Left lung (tissue), 10 donors: ENCODE data around the gene NDUFA13. TPM values are rescaled to one million over a fixed set of nuclear protein-coding genes. Genes with fewer than 3 reads are reported as not detected.

Source experiments
- ATAC-seq: fragments of 200-7000 bp; cut with Tn5 transposase; one replicate; pipeline ENCODE4 v1.9.1; 2020; ENCODE audit warnings: moderate library complexity
- DNase-seq, 4 donors: peaks; one replicate each; pipeline ENCODE4 v3.0.0-alpha.2; 2013 to 2020
- H3K27ac ChIP-seq, 2 donors: fragments of 200-600 bp; sonication (generic) in 1 of 2; one replicate each; pipeline versions ENCODE4 v1.5.0 to v1.8.0; 2020 to 2021
- H3K27me3 ChIP-seq, 2 donors: fragments of 200-600 bp; sonication (generic) in 1 of 2; one replicate each; pipeline versions ENCODE4 v1.5.0 to v1.8.0; 2020 to 2021
- H3K36me3 ChIP-seq, 2 donors: fragments of 200-600 bp; sonication (generic) in 1 of 2; one replicate each; pipeline versions ENCODE4 v1.5.0 to v1.8.0; 2020 to 2021
- H3K4me1 ChIP-seq, 2 donors: fragments of 200-600 bp; one replicate each; pipeline ENCODE4 v1.8.0; 2021
- H3K4me3 ChIP-seq, 2 donors: fragments of 200-600 bp; sonication (generic) in 1 of 2; one replicate each; pipeline versions ENCODE4 v1.5.0 to v1.8.0; 2020 to 2021; ENCODE audit warnings: mild to moderate bottlenecking in 1 of 2
- H3K9me3 ChIP-seq, 2 donors: fragments of 200-600 bp; sonication (generic) in 1 of 2; one replicate each; pipeline versions ENCODE4 v1.5.0 to v1.8.0; 2020 to 2021
- intact Hi-C, 2 donors: fragments of 100-400 bp; cut with DNase I; formaldehyde crosslinking; loops; one replicate each; pipeline versions ENCODE4 v1.11.2 to v1.14.2; 2022
- polyA plus RNA-seq, 6 donors: library from polyadenylated mRNA; unstranded; fragments of 120-200 nt; gene quantifications; one replicate each; pipeline ENCODE4 v1.2.1, GENCODE V29; 2013; ENCODE audit not compliant: insufficient read length in 6 of 6
- total RNA-seq, 2 donors: library from RNA; stranded (reverse); fragmentation: NEBNext Ultra II Directional; extraction: Animal tissue kit (Norgen Biotek cat#: 25700); gene quantifications; one replicate each; pipeline ENCODE4 v1.2.1, GENCODE V29; 2021
- TF ChIP-seq, protein P1 (sequence below), 2 donors: fragments of 200-600 bp; sonication (generic) in 1 of 2; IDR thresholded peaks; one replicate each; pipeline versions ENCODE4 v1.5.0 to v1.8.0; 2021; ENCODE audit warnings: antibody characterized with exemption in 2 of 2
- donor health status: DM: no; HTN: yes; CAD: no.
- donor health status: DM: no; HTN: no; CAD: no.

NDUFA13 gene
- total and polyA plus RNA-seq, 8 donors, result 169 to 303 (median 209) TPM

DNA sequence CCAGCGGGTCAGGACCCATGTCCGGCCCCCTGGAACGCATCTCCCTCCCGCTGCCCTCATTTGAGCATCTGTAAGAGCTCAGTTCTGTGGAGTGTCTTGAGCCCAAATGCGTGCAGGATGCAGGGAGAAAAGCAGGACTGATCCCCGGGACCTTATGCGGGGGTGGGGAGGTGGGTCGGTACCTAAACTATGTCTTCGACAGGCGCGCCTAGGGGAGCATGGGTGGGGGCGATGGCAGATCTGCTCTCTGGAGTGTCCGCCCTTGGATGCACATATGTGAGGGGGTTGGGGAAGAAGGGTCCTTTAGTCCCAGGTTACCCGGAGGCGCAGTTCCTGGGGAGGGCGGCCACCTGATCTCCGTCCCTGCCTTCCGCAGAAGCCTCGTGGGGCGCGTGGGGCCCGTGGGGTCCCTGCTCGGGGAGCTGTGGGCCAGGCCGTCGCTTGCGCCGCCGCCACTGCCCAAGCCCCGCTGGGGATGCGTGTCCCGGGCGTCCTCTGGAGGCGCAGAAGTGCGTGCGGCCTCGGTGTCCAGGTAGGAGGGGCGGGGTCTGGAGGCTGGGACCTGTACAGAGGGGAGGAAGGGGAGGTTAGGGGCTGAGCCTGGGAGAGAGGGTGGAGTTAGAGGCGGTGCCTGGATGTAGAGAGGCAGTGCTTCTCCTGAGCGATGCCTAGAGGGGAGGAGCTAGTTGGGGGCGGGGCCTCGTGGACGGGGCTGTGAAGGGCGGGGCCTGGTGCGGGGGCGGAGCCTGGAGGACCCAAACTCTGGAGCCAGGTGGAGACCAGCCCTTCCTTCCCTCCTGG is 24.9 kb downstream of the NDUFA13 start:
- TF ChIP-seq, protein P1, sequence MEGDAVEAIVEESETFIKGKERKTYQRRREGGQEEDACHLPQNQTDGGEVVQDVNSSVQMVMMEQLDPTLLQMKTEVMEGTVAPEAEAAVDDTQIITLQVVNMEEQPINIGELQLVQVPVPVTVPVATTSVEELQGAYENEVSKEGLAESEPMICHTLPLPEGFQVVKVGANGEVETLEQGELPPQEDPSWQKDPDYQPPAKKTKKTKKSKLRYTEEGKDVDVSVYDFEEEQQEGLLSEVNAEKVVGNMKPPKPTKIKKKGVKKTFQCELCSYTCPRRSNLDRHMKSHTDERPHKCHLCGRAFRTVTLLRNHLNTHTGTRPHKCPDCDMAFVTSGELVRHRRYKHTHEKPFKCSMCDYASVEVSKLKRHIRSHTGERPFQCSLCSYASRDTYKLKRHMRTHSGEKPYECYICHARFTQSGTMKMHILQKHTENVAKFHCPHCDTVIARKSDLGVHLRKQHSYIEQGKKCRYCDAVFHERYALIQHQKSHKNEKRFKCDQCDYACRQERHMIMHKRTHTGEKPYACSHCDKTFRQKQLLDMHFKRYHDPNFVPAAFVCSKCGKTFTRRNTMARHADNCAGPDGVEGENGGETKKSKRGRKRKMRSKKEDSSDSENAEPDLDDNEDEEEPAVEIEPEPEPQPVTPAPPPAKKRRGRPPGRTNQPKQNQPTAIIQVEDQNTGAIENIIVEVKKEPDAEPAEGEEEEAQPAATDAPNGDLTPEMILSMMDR (IDR thresholded peaks at IDR 0.05), result no peak
- no peak for DNase-seq
- peaks cover 33 to 94% of the 10 kb centered on the region in 2 donors for H3K27me3 ChIP-seq
- intact Hi-C loops, result no loop called here
- peak overlapping the region in 1 of 2 donors; percentile 34 for H3K4me3 ChIP-seq
- ATAC-seq, result peak; percentile 33
- H3K9me3 ChIP-seq, result no peaks in the 10 kb centered on the region
- H3K36me3 ChIP-seq, result no peaks in the 10 kb centered on the region
- no peak overlapping the region for H3K27ac ChIP-seq
- peaks cover 16 to 39% of the 10 kb centered on the region in 2 donors for H3K4me1 ChIP-seq

DNA sequence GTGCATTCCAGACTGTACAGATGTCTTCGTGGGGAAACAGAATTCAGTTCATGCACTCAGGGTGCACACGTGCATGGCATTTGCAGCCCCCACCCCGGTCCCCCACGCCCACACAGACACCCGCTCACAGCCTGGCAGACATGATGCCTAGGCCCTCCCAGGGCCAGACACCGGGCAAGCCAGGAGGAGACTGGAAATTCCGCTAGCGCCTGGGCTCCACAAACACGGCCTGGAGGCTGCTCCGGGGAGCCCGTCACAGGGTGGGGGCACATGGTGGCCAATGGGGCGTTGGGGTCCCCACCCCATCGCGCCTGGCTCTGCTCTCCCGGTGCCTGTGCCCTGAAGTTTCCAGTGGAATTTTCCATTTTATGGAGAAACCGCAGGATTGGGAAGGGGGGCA is 25.6 kb downstream of the NDUFA13 start:
- Histone ChIP-seq H3K36me3 (no peaks in the 10 kb centered on the region), H3K4me1 (peaks cover 16 to 39% of the 10 kb centered on the region in 2 donors), H3K27ac (no peak overlapping the region), H3K4me3 (peak overlapping the region in 1 of 2 donors; percentile 34), H3K27me3 (peaks cover 33 to 95% of the 10 kb centered on the region in 2 donors), H3K9me3 (no peaks in the 10 kb centered on the region)
- TF ChIP-seq, protein P1 (IDR thresholded peaks at IDR 0.05), result no peak
- DNase-seq (no peak), ATAC-seq (no peak)
- intact Hi-C loops, result no loop called here

DNA sequence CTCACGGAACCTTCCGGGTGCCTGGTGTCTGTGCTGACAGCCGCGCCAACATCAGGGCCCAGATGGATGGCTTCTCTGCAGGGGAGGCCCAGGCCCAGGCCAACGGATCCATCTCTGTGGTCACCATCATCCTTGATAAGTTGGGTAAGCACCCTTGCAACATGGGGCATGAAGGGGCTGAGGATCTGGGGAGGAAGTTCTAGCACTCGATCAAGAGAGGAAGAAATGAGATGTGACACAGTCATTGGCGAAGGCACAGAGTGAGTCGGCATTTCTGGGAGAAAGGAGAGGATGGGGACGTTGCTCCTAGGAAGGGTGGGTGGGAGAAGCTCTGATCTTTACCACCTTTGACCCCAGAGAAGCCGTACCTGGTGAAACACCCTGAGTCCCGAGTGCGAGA is 26.5 kb downstream of the NDUFA13 start:
- H3K27me3 ChIP-seq, result peaks cover 33 to 95% of the 10 kb centered on the region in 2 donors
- H3K9me3 ChIP-seq, result no peaks in the 10 kb centered on the region
- H3K4me3 ChIP-seq, result no peak overlapping the region
- intact Hi-C loops, result no loop called here
- DNase-seq (no peak), ATAC-seq (no peak)
- TF ChIP-seq, protein P1 (IDR thresholded peaks at IDR 0.05), result no peak
- H3K4me1 ChIP-seq, result peaks cover 16 to 39% of the 10 kb centered on the region in 2 donors
- H3K27ac ChIP-seq, result peak overlapping the region in 1 of 2 donors; percentile 41
- no peaks in the 10 kb centered on the region for H3K36me3 ChIP-seq

DNA sequence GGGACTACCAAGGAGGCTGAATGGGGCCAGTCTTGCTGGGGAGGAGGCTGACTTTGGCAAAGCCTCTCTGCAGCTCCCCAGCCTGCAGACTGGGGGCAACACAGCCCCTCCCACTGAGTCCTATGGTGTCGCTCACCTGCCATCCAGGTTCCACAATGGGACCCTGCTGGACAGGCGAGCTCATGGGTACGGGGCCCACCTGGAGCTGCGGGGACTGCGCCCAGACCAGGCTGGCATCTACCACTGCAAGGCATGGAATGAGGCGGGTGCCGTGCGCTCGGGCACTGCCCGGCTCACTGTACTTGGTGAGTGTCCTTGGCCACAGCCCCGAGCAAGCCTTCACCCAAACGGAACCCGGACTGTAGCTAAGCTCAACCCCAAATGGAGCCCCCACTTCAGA is 27.1 kb downstream of the NDUFA13 start:
- peaks cover 28 to 94% of the 10 kb centered on the region in 2 donors for H3K27me3 ChIP-seq

DNA sequence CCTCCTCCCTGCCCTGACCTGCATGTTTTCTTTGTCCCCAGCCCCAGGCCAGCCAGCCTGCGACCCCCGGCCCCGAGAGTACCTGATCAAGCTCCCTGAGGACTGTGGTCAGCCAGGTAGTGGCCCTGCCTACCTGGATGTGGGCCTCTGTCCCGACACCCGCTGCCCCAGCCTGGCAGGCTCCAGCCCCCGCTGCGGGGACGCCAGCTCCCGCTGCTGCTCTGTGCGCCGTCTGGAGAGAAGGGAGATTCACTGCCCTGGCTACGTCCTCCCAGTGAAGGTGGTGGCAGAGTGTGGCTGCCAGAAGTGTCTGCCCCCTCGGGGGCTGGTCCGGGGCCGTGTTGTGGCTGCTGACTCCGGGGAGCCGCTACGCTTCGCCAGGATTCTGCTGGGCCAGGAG is 27.6 kb downstream of the NDUFA13 start:
- H3K36me3 ChIP-seq, result no peaks in the 10 kb centered on the region
- intact Hi-C loops, result no loop called here
- no peak overlapping the region for H3K4me3 ChIP-seq
- TF ChIP-seq, protein P1 (IDR thresholded peaks at IDR 0.05), result no peak
- DNase-seq (no peak), ATAC-seq (no peak)
- H3K27me3 ChIP-seq, result peaks cover 23 to 94% of the 10 kb centered on the region in 2 donors
- H3K9me3 ChIP-seq, result no peaks in the 10 kb centered on the region
- no peak overlapping the region for H3K27ac ChIP-seq
- peaks cover 7 to 30% of the 10 kb centered on the region in 2 donors for H3K4me1 ChIP-seq

More for the DNA sequence above, 27.1 kb downstream of the NDUFA13 start:
- intact Hi-C loops, result no loop called here
- Histone ChIP-seq H3K4me3 (no peak overlapping the region), H3K9me3 (no peaks in the 10 kb centered on the region), H3K36me3 (no peaks in the 10 kb centered on the region), H3K27ac (peak overlapping the region in 1 of 2 donors; percentile 41), H3K4me1 (peaks cover 12 to 36% of the 10 kb centered on the region in 2 donors)
- TF ChIP-seq, protein P1 (IDR thresholded peaks at IDR 0.05), result no peak
- ATAC-seq (no peak), DNase-seq (no peak)
